Prostate gland (tissue), 2 donors: ENCODE data around the gene LARP6. TPM values are rescaled to one million over a fixed set of nuclear protein-coding genes. Genes with fewer than 3 reads are reported as not detected.
"Not testable (repeated sequence)": the region's sequence is repeated elsewhere in the genome, so short reads cannot be mapped to it uniquely, and the experiment has no call there.

Experiments used
- DNase-seq: peaks from one replicate; pipeline ENCODE4 v3.0.0-alpha.2; 2019; ENCODE audit warnings: low spot score
- H3K27ac ChIP-seq, 2 donors: fragments of 200-600 bp; sonication (generic); 2 replicates each; pipeline ENCODE4 v1.5.1; 2017 to 2019
- H3K27me3 ChIP-seq: fragments of 200-600 bp; sonication (generic); replicated peaks from 2 replicates; pipeline ENCODE4 v1.5.1; 2019; ENCODE audit not compliant: insufficient read depth
- H3K36me3 ChIP-seq, 2 donors: fragments of 200-600 bp; sonication (generic); 1 replicate in 1 of 2; 2 replicates in 1 of 2; pipeline versions ENCODE4 v1.5.1 to v1.8.1; 2017 to 2019
- H3K4me1 ChIP-seq: fragments of 200-600 bp; sonication (generic); replicated peaks from 2 replicates; pipeline ENCODE4 v1.5.1; 2019
- H3K4me3 ChIP-seq, 2 donors: fragments of 200-600 bp; sonication (generic); 2 replicates each; pipeline ENCODE4 v1.5.1; 2017 to 2019
- H3K9me3 ChIP-seq: fragments of 200-600 bp; sonication (generic); 2 replicates; pipeline ENCODE4 v1.5.1; 2017
- CTCF ChIP-seq, 4 experiments: fragments of 200-600 bp in 2 of 4; fragments of 450-650 bp in 2 of 4; sonication (generic) in 2 of 4; IDR thresholded peaks; 1 replicate in 3 of 4; 2 replicates in 1 of 4; pipeline ENCODE4 v1.5.1; 2016 to 2019; ENCODE audit warnings: antibody characterized with exemption in 4 of 4, mild to moderate bottlenecking in 2 of 4, moderate library complexity in 2 of 4
- POLR2A ChIP-seq: fragments of 450-650 bp; IDR thresholded peaks from one replicate; pipeline ENCODE4 v1.6.1; 2016; ENCODE audit warnings: antibody characterized with exemption, mild to moderate bottlenecking
- POLR2AphosphoS5 ChIP-seq: sonication (generic); formaldehyde crosslinking; IDR thresholded peaks from one replicate; pipeline ENCODE4 v1.6.1; 2017; ENCODE audit warnings: antibody characterized with exemption
- WGBS: methylation state at CpG from one replicate; pipeline ENCODE4 v1.1.5; 2018; 5-methylcytosine and 5-hydroxymethylcytosine counted together
- intact Hi-C: fragments of 100-400 bp; cut with DNase I; formaldehyde crosslinking; loops from one replicate; pipeline ENCODE4 v1.14.2; 2022
- total RNA-seq, 2 donors: library from RNA; depleted of rRNA; stranded (reverse); fragments of >200 nt; gene quantifications; one replicate each; pipeline ENCODE4 v1.1.0, GENCODE V29; 2016

Gene LARP6
- total RNA-seq, 2 donors from 2014 or later = 24.6 to 43.3 TPM

GRCh38 chr15:70823196-70823595 lies 30.8 kb downstream of the LARP6 start:
- intact Hi-C loops = no loop called here
- WGBS = 43% methylated on average over 5 of the region's 5 CpGs
- no peak for DNase-seq
- Histone ChIP-seq H3K4me1 (no peaks in the 10 kb centered on the region), H3K27ac (no peak overlapping the region), H3K9me3 (no peaks in the 10 kb centered on the region), H3K4me3 (no peak overlapping the region), H3K27me3 (no peaks in the 10 kb centered on the region), H3K36me3 (no peaks in the 10 kb centered on the region)
- no peak for TF ChIP-seq POLR2AphosphoS5

DNA sequence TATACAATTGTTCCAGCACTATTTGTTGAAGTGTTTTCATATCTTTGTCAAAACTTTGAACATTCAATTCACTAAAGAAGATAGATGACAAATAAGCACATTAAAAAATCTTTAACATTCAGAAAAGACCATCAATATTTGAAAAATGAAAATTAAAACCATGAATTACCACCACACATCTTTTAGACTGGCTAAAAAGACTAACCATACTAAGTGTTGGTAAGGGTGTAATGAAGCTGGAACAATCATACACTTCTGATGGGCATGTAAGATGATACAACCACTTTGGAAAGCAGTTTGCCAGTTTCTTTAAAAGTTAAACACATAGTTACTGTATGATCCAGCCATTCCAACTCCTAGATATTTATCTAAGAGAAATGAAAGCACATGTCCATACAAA lies 33.7 kb downstream of the LARP6 start:
- intact Hi-C loops = no loop called here
- Histone ChIP-seq H3K9me3 (no peaks in the 10 kb centered on the region), H3K27me3 (no peaks in the 10 kb centered on the region), H3K4me3 (no peak overlapping the region), H3K36me3 (no peaks in the 10 kb centered on the region), H3K27ac (no peak overlapping the region), H3K4me1 (no peaks in the 10 kb centered on the region)
- TF ChIP-seq POLR2A = no peak
- no peak for TF ChIP-seq POLR2AphosphoS5
- no peak for TF ChIP-seq CTCF (IDR thresholded peaks at IDR 0.05)
- no peak for DNase-seq

DNA sequence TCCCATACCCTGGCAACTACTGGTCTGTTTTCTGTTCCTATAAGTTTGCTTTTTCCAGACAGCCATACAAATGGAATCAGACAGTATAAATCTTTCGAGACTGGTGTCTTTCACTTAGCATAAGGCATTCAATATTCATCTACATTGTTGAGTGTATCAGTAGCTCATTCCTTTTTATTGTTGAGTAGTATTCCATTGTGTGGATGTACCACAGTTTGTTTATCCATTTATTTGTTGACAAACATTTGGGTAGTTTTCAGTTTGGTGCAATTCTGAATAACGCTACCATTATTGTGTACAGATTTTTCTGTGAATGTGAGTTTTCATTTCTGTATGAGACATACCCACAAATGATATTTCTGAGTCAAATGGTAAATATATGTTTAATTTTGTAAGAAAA lies 35.4 kb downstream of the LARP6 start:
- DNase-seq = no peak
- 95% methylated on average over 2 of the region's 2 CpGs for WGBS
- Histone ChIP-seq H3K27me3 (no peaks in the 10 kb centered on the region), H3K4me1 (no peaks in the 10 kb centered on the region), H3K9me3 (no peaks in the 10 kb centered on the region), H3K4me3 (no peak overlapping the region), H3K36me3 (no peaks in the 10 kb centered on the region), H3K27ac (no peak overlapping the region)
- intact Hi-C loops = no loop called here
- no peak for TF ChIP-seq POLR2AphosphoS5
- TF ChIP-seq POLR2A = no peak
- TF ChIP-seq CTCF (IDR thresholded peaks at IDR 0.05) = no peak

DNA sequence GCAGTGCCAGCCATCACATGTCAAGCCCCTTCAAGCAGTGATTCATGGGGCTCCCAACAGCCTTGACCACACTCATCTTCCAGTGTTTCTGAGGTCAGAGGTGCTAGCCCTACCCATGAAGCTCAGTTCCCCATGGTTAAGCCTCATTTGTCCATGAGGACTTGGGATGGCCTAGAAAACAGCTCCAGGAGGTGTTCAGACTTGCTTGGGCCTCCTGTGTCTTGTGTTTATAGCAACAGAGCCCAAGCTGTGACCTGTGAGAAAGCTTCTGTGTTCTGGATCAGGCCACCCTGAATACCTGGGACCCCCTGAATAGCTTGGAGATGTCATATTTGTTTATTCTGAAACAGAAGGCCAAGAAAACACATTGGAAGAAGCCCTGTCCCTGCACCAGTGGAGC lies 36.7 kb downstream of the LARP6 start:
- no peaks in the 10 kb centered on the region for H3K9me3 ChIP-seq
- H3K36me3 ChIP-seq = no peaks in the 10 kb centered on the region
- no peak for TF ChIP-seq POLR2AphosphoS5
- no peak for TF ChIP-seq POLR2A
- no peak for TF ChIP-seq CTCF (IDR thresholded peaks at IDR 0.05)
- H3K27ac ChIP-seq = no peak overlapping the region
- no peaks in the 10 kb centered on the region for H3K4me1 ChIP-seq
- no peak for DNase-seq
- intact Hi-C loops = no loop called here
- no peaks in the 10 kb centered on the region for H3K27me3 ChIP-seq
- no peak overlapping the region for H3K4me3 ChIP-seq

DNA sequence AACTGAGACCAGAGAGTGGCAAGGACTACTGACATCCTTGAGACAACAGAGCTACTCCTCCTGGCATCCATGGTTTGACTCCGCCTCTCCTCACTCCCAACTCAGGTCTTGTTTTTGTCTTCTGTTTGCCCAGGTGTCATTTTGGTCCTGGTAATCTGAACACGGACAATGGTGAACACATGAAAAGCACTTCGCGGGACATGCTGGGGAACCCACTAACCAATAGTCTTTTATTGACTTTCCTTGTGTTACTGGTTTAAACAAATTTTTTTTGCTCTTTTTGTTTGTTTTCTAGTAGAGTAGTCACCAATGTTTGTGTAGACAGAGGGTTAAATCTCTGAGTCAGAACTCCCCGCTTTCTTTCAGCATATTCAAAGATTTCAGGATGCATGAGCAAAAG lies 38.4 kb downstream of the LARP6 start:
- 39% methylated on average over 5 of the region's 5 CpGs for WGBS
- intact Hi-C loops = no loop called here

GRCh38 chr15:70815011-70815410 lies 38.9 kb downstream of the LARP6 start:
- H3K27ac ChIP-seq, H3K27me3 ChIP-seq, DNase-seq, H3K4me3 ChIP-seq, intact Hi-C loops, H3K36me3 ChIP-seq, H3K9me3 ChIP-seq, H3K4me1 ChIP-seq: not testable (repeated sequence)
- 87% methylated on average over 4 of the region's 4 CpGs for WGBS

More for the DNA sequence above, 38.4 kb downstream of the LARP6 start:
- no peak for TF ChIP-seq POLR2A
- no peaks in the 10 kb centered on the region for H3K36me3 ChIP-seq
- no peaks in the 10 kb centered on the region for H3K9me3 ChIP-seq
- H3K4me1 ChIP-seq = no peaks in the 10 kb centered on the region
- no peak overlapping the region for H3K4me3 ChIP-seq
- H3K27me3 ChIP-seq = no peaks in the 10 kb centered on the region
- no peak for DNase-seq
- H3K27ac ChIP-seq = no peak overlapping the region
